Measurements from ENCODE around the gene HPSE2.

HPSE2 gene

GRCh38 chr10:98430427-98430826 lies 805.2 kb downstream of the HPSE2 start:
- Mint-ChIP-seq H3K36me3 (peaks cover 19% of the 10 kb centered on the region), H3K27me3 (no peaks in the 10 kb centered on the region), H3K4me3 (peak overlapping the region; percentile 19), H3K27ac (no peak overlapping the region), H3K9me3 (no peaks in the 10 kb centered on the region), H3K4me1 (no peaks in the 10 kb centered on the region)

DNA sequence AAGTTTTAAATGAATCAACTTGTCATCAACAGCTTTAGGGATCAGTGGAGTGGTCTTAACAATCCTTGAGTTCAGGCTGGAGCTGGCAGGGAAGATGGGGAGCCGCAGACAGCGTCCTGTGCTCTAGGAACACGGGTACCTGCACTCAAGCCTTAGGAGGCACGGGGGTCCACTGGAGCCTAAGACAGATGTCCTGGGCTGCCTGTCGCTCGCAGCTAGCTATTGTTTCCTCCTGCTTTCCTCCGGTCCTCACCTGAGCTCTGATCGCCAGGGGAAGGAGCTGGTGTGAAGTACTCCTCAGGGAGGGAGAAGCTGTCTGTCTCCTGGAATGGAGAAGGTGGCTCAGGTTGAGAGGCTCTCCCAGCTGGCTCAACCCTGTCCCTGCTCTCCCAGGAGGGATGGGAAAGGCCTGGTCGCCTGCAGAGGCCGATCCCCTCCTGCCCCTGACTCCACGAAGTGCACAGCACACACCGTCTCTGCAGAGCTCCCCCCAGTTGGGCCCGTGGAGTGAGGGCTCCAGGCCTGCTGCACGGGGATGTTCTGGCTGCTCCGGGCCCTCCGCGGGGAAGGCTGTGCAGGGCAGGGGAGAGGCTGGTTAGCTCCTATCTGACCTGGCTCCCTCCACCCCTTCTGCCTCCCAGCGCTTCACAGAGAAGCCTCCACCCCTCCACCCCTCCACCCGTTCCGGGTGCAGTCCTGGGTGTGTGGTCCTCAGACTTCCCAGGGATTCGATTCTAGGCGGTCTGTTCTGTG lies 806.2 kb downstream of the HPSE2 start:
- no peak overlapping the region for H3K4me3 Mint-ChIP-seq
- H3K36me3 Mint-ChIP-seq: peaks cover 17% of the 10 kb centered on the region
- H3K27me3 Mint-ChIP-seq: no peaks in the 10 kb centered on the region
- no peaks in the 10 kb centered on the region for H3K9me3 Mint-ChIP-seq
- H3K4me1 Mint-ChIP-seq: no peaks in the 10 kb centered on the region
- no peak overlapping the region for H3K27ac Mint-ChIP-seq

DNA sequence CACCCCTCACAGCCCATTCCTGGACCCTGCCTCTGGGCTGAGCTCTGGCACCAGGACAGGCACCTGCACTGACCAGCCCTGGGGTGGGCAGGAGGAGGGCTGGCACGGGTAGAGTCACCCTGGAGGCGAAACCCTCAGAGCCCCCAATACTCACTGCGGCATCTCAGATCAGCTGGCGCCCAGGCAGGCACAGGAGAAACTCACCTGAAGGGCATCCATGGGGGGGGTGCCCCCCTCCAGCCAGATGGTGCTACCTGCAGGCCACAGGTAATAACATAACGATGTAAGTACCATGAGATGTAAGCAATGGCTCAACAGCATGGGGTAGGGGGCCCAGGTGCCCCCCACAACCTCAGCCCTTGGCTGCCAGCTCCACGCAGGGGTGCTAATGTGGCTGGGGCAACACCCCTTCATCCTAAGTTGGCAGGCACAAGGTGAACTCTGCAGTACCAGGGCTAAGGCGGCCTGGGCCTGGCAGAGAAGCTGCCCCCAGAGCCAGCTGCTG lies 808.6 kb downstream of the HPSE2 start:
- Mint-ChIP-seq H3K36me3 (peaks cover 11% of the 10 kb centered on the region), H3K4me3 (no peak overlapping the region), H3K9me3 (no peaks in the 10 kb centered on the region), H3K27ac (no peak overlapping the region), H3K27me3 (no peaks in the 10 kb centered on the region), H3K4me1 (no peaks in the 10 kb centered on the region)

DNA sequence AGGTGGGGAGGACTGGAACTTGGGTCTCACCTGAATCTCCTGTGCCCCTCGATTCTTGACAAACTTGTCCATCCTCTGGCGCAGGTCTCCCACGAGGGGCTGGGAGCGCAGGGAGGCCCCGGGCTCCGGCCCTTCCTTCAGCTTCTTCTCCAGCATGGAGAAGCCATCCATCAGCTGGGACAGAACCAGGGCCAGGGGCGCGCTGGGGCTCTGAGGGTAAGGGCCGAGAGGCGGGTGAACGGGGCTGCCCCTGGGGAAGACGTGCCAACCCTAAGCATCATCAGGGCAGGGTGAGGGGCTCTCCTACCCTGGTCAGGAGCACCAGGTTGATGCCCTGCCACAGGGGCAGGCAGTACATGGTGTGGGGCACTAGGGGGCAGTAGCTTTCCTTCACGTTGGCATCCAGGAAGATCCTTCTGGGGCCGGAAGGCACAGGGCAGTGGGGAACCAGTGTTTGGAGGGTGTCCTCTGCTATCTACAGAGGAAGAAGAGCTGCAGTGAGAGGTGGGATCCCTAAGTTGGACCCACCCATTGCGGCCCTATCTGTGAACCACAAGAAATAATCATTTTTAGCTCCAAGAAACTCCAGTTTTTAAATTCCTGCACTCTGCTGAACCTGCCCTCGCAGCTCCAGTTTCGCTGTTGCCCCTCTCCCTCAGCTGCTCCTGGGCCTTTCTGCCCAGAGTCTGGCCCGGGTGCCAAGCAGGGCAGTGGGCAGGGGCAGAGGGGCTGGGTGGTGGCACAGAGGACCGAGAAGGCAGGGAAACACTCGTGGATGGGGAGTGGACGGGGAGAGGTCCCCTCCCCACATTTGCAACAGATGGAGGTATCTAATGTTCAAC lies 809.9 kb downstream of the HPSE2 start:
- Mint-ChIP-seq H3K4me3 (no peak overlapping the region), H3K9me3 (no peaks in the 10 kb centered on the region), H3K27me3 (no peaks in the 10 kb centered on the region), H3K36me3 (peaks cover 3% of the 10 kb centered on the region), H3K4me1 (no peaks in the 10 kb centered on the region), H3K27ac (no peak overlapping the region)

DNA sequence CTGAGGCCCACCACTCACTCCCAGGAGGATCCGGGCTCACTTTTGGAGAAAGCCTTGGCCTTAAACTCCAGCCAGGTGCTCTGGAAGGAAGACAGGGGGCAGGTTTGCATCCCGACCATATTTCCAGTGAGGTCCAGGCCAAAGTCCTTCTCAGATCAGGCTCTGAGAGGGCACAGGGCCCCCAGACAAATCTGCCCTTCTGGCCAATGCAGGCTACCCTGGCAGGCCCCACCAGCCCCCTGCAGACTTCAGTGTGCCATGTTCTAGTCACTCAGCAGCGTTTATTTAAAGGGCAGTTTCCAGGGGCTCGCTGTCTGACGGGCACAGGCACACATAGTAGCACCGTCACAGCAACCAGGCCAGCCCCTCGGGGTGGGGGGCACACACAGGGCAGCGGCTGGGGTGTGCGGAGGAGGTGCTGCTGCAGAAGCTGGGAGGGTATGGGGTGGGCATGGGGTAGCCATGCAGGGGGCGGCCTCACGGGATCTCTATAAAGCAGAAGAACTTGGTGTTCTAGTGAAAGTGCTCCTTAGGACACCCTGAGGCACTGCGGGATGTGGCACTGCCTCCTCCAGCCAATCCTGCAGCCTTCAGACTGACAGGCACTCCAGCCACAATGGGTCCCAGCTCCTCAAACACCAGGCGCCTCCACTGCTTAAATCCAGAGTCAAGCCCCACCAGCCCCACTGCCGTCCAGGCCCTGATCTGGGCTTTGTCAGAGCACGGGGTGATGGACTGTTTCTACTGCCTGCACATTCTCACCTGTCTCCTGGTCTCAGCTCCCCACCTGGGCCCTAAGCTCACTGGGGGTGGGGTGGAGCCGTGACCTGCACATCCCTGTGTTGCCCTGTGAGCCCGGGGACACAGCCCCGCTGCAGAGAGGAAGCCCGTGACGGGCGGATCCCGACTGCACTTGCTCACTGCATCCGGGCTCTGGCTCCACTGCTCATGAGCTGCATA lies 811.1 kb downstream of the HPSE2 start:
- Mint-ChIP-seq H3K27ac (no peak overlapping the region), H3K27me3 (no peaks in the 10 kb centered on the region), H3K9me3 (no peaks in the 10 kb centered on the region), H3K36me3 (peaks cover 3% of the 10 kb centered on the region), H3K4me3 (no peak overlapping the region), H3K4me1 (no peaks in the 10 kb centered on the region)

GRCh38 chr10:98423691-98424120 lies 811.9 kb downstream of the HPSE2 start:
- Mint-ChIP-seq H3K27ac (no peak overlapping the region), H3K27me3 (no peaks in the 10 kb centered on the region), H3K4me3 (no peak overlapping the region), H3K4me1 (no peaks in the 10 kb centered on the region), H3K9me3 (no peaks in the 10 kb centered on the region), H3K36me3 (peaks cover 3% of the 10 kb centered on the region)

- H3K36me3 Mint-ChIP-seq: peaks cover 3% of the 10 kb centered on the region
- no peak overlapping the region for H3K4me3 Mint-ChIP-seq
- no peaks in the 10 kb centered on the region for H3K27me3 Mint-ChIP-seq
- no peaks in the 10 kb centered on the region for H3K4me1 Mint-ChIP-seq
- H3K9me3 Mint-ChIP-seq: no peaks in the 10 kb centered on the region
- H3K27ac Mint-ChIP-seq: no peak overlapping the region
These were observed 813.5 kb downstream of the HPSE2 start for GRCh38 chr10:98422182-98422581.

DNA sequence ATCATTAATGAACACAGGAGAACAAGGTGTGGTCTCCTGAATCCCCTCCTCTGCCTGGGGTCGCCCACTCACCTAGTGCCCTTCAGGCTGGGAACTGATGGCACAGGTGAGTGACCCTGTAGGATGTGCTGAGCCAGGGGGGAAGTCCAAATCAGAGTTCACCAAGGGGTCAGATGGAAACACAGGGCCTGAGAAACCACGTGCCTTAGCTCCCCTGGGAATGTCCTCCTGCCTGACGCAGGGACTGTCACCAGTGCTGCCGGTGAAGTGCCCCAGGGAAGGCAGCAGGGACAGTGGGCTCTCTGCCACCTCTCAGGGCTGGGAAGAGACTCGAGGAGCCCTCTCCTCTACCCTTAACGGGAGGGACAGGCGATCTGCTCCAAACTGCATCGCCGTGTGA lies 814.9 kb downstream of the HPSE2 start:
- peaks cover 3% of the 10 kb centered on the region for H3K36me3 Mint-ChIP-seq

GRCh38 chr10:98419469-98420261 lies 816.0 kb downstream of the HPSE2 start:
- Mint-ChIP-seq H3K4me3 (no peak overlapping the region), H3K36me3 (peaks cover 3% of the 10 kb centered on the region), H3K9me3 (no peaks in the 10 kb centered on the region), H3K4me1 (peaks cover 9% of the 10 kb centered on the region), H3K27me3 (no peaks in the 10 kb centered on the region), H3K27ac (no peak overlapping the region)

More for the DNA sequence above, 814.9 kb downstream of the HPSE2 start:
- no peaks in the 10 kb centered on the region for H3K27me3 Mint-ChIP-seq
- H3K4me1 Mint-ChIP-seq: no peaks in the 10 kb centered on the region
- H3K27ac Mint-ChIP-seq: no peak overlapping the region
- no peak overlapping the region for H3K4me3 Mint-ChIP-seq
- no peaks in the 10 kb centered on the region for H3K9me3 Mint-ChIP-seq

DNA sequence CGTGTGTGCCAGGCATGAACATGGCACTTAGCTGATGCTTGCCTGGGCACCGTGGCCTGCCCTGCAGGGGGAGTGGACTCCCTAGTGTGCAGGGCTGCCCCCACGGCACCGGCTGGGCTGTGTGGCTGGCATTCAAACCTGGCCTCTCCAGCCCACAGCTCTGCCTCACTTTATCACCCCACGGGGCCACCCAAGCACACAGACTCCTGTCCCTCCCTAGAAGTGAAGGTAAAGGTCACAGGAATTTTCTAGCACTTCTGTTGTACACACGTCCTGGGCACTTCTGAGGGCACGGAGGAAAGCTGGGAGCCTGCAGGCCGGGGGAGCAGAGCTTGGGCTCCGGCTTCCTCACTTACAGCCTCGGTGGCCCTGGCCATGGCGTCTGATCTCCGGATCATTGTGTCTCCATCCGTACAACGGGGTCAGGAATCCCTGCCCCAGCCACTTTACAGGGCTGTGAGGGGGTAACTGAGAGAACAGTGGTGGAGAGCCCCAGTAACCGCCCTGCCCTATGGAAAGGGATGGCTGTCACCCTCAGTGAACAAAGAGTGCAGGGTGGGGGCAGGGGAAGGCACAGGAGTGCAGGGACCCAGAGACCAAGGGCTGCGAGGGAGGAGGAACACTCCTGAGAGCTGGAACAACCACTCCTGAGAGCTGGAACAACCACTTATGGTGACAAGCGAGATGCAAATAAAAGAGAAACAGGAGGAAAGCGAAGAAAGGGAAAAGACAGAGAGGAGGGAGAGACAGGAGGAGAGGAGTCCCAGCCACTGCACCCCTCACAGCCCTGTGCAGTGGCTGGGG lies 816.8 kb downstream of the HPSE2 start:
- Mint-ChIP-seq H3K4me3 (no peak overlapping the region), H3K9me3 (no peaks in the 10 kb centered on the region), H3K36me3 (peaks cover 3% of the 10 kb centered on the region), H3K4me1 (peaks cover 17% of the 10 kb centered on the region), H3K27ac (no peak overlapping the region), H3K27me3 (no peaks in the 10 kb centered on the region)

DNA sequence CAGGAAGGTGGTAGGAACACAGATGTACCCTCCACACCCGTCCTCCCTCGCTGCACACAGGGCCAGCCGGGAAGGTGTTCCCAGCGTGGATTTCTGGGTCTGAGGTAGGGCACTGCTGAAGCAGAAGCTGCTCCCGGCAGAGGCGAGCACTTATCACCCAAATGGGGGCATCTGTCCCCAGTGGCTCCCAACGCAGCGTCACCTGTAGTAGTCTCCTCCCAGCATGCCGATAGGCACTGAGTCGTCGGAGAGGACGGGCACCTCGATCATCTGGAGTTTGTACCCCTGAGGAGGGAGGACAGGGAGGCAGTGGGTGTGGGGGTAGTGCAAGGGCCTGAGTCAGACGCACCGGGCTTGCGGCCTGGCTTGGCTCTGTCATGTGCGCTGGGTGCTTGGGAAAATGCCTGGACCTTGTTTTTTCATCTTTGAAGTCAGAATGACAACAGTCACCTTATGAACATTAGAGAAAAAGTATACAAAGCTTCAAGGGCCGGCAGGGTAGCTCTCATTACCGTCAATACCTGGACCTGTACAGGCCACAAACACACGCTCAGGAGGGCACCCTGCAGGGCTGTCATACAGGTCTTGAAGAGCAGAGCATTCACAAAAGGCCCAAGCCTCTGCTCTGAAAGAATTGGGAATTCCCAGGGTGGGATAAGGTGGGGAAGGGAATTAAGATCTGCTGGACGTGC lies 817.5 kb downstream of the HPSE2 start:
- Mint-ChIP-seq H3K4me3 (no peak overlapping the region), H3K36me3 (peaks cover 3% of the 10 kb centered on the region), H3K9me3 (no peaks in the 10 kb centered on the region), H3K4me1 (peaks cover 21% of the 10 kb centered on the region), H3K27me3 (no peaks in the 10 kb centered on the region), H3K27ac (no peak overlapping the region)

GRCh38 chr10:98417481-98417959 lies 818.1 kb downstream of the HPSE2 start:
- Mint-ChIP-seq H3K9me3 (no peaks in the 10 kb centered on the region), H3K36me3 (peaks cover 3% of the 10 kb centered on the region), H3K4me1 (peaks cover 27% of the 10 kb centered on the region)

GRCh38 chr10:98416606-98417388 lies 818.9 kb downstream of the HPSE2 start:
- H3K4me1 Mint-ChIP-seq: peaks cover 31% of the 10 kb centered on the region
- H3K36me3 Mint-ChIP-seq: peaks cover 3% of the 10 kb centered on the region
- peak overlapping the region; percentile 86 for H3K27ac Mint-ChIP-seq
- H3K4me3 Mint-ChIP-seq: no peak overlapping the region
- no peaks in the 10 kb centered on the region for H3K9me3 Mint-ChIP-seq
- no peaks in the 10 kb centered on the region for H3K27me3 Mint-ChIP-seq

More at GRCh38 chr10:98417481-98417959, 818.1 kb downstream of the HPSE2 start:
- Mint-ChIP-seq H3K27me3 (no peaks in the 10 kb centered on the region), H3K4me3 (no peak overlapping the region), H3K27ac (no peak overlapping the region)

All from activated naive CD4-positive, alpha-beta T cell treated with anti-CD3 and anti-CD28 coated beads, Interleukin-2, amount 50 U/mL, for 24 hours (primary cell).